Mesenchymal stem cell (in vitro differentiated cells and primary cell): ENCODE results near the gene SRP68.
"Not testable (repeated sequence)": the region's sequence is repeated elsewhere in the genome, so short reads cannot be mapped to it uniquely, and the experiment has no call there.

Source experiments
- DNase-seq: peaks from one replicate; pipeline ENCODE4 v3.0.0-alpha.2; 2013
- H2AFZ ChIP-seq: one replicate; pipeline ENCODE4 v1.6.1; 2013; ENCODE audit warnings: low read depth, mild to moderate bottlenecking, control low read depth, inconsistent platforms, low read length, moderate library complexity
- H2AK5ac ChIP-seq: 2 replicates; pipeline ENCODE4 v1.6.1; 2013; ENCODE audit warnings: low read length, moderate library complexity, mild to moderate bottlenecking, inconsistent platforms; ENCODE audit not compliant: severe bottlenecking
- H2BK120ac ChIP-seq: one replicate; pipeline ENCODE4 v1.6.1; 2013; ENCODE audit warnings: low read depth, mild to moderate bottlenecking, inconsistent platforms, low read length, moderate library complexity
- H2BK12ac ChIP-seq, 2 experiments: one replicate each; pipeline ENCODE4 v1.6.1; 2013; ENCODE audit warnings: inconsistent platforms in 2 of 2, low read length in 2 of 2, mild to moderate bottlenecking in 2 of 2, moderate library complexity in 2 of 2, control low read depth in 1 of 2
- H2BK15ac ChIP-seq: one replicate; pipeline ENCODE4 v1.6.1; 2013; ENCODE audit warnings: mild to moderate bottlenecking, low read depth, inconsistent platforms; ENCODE audit not compliant: poor library complexity, severe bottlenecking
- H2BK5ac ChIP-seq: 2 replicates; pipeline ENCODE4 v1.6.1; 2013; ENCODE audit warnings: low read depth, mild to moderate bottlenecking, low read length, control low read depth, inconsistent platforms; ENCODE audit not compliant: poor library complexity, severe bottlenecking
- H3K14ac ChIP-seq, 2 experiments: one replicate each; pipeline ENCODE4 v1.6.1; 2013; ENCODE audit warnings: inconsistent platforms in 2 of 2, low read length in 2 of 2, control low read depth in 1 of 2, mild to moderate bottlenecking in 1 of 2, moderate library complexity in 1 of 2
- H3K18ac ChIP-seq, 2 experiments: one replicate each; pipeline ENCODE4 v1.6.1; 2013; ENCODE audit warnings: inconsistent platforms in 2 of 2, low read length in 2 of 2, control low read depth in 1 of 2, low read depth in 1 of 2, mild to moderate bottlenecking in 1 of 2
- H3K23ac ChIP-seq, 2 experiments: one replicate each; pipeline ENCODE4 v1.6.1; 2013; ENCODE audit warnings: inconsistent platforms in 2 of 2, low read length in 2 of 2, mild to moderate bottlenecking in 2 of 2, moderate library complexity in 2 of 2, control low read depth in 1 of 2
- H3K27ac ChIP-seq: 2 replicates; pipeline ENCODE4 v1.5.1; 2013; ENCODE audit warnings: mild to moderate bottlenecking, moderate library complexity, low read length, control low read depth, inconsistent platforms; ENCODE audit not compliant: poor library complexity, severe bottlenecking
- H3K27me3 ChIP-seq, 2 experiments: 2 replicates each; pipeline versions ENCODE4 v1.6.1 to v1.7.0; 2013; ENCODE audit warnings: low read length in 2 of 2, mild to moderate bottlenecking in 2 of 2, moderate library complexity in 2 of 2, control low read depth in 1 of 2, inconsistent platforms in 1 of 2; ENCODE audit not compliant: control insufficient read depth in 1 of 2, insufficient read depth in 1 of 2
- H3K36me3 ChIP-seq, 2 experiments: 2 replicates each; pipeline versions ENCODE4 v1.6.1 to v1.7.0; 2013; ENCODE audit warnings: low read length in 2 of 2, control low read depth in 1 of 2, inconsistent platforms in 1 of 2, low read depth in 1 of 2, mild to moderate bottlenecking in 1 of 2; ENCODE audit not compliant: insufficient read depth in 2 of 2, control insufficient read depth in 1 of 2
- H3K4ac ChIP-seq, 2 experiments: one replicate each; pipeline ENCODE4 v1.6.1; 2013; ENCODE audit warnings: inconsistent platforms in 2 of 2, low read length in 2 of 2, mild to moderate bottlenecking in 2 of 2, moderate library complexity in 2 of 2, control low read depth in 1 of 2, low read depth in 1 of 2
- H3K4me1 ChIP-seq: 2 replicates; pipeline ENCODE4 v1.6.1; 2013; ENCODE audit warnings: low read depth, low read length, control low read depth; ENCODE audit not compliant: control insufficient read depth, insufficient read depth
- H3K4me2 ChIP-seq: 2 replicates; pipeline ENCODE4 v1.6.1; 2013; ENCODE audit warnings: low read length, mild to moderate bottlenecking, inconsistent platforms; ENCODE audit not compliant: poor library complexity, severe bottlenecking
- H3K4me3 ChIP-seq, 2 experiments: 2 replicates each; pipeline versions ENCODE4 v1.5.1 to v1.7.0; 2013; ENCODE audit warnings: low read length in 2 of 2, mild to moderate bottlenecking in 2 of 2, control low read depth in 1 of 2, low read depth in 1 of 2; ENCODE audit not compliant: insufficient read depth in 1 of 2
- H3K79me1 ChIP-seq: replicated peaks from 2 replicates; pipeline ENCODE4 v1.6.1; 2013; ENCODE audit warnings: mild to moderate bottlenecking, control low read depth, low read length, inconsistent platforms; ENCODE audit not compliant: poor library complexity, severe bottlenecking
- H3K9ac ChIP-seq: 2 replicates; pipeline ENCODE4 v1.7.0; 2013; ENCODE audit warnings: mild to moderate bottlenecking, low read length, moderate library complexity
- H3K9me3 ChIP-seq: 2 replicates; pipeline ENCODE4 v1.7.0; 2013; ENCODE audit warnings: mild to moderate bottlenecking, low read length; ENCODE audit not compliant: control insufficient read depth
- H4K8ac ChIP-seq: one replicate; pipeline ENCODE4 v1.6.1; 2013; ENCODE audit warnings: inconsistent platforms, mild to moderate bottlenecking, low read length, moderate library complexity
- H4K91ac ChIP-seq: one replicate; pipeline ENCODE4 v1.6.1; 2013; ENCODE audit warnings: mild to moderate bottlenecking, low read length, inconsistent platforms
- WGBS: methylation state at CpG from one replicate; pipeline ENCODE4 v1.1.7; 2013; ENCODE audit warnings: mixed read lengths; 5-methylcytosine and 5-hydroxymethylcytosine counted together

SRP68 gene

GRCh38 chr17:76065775-76066174 lies 6.5 kb downstream of the SRP68 start:
- Histone ChIP-seq H3K23ac (no peak overlapping the region), H3K9me3 (no peaks in the 10 kb centered on the region), H2BK12ac (no peak overlapping the region), H4K91ac (no peak overlapping the region), H3K4me1 (peaks cover 2% of the 10 kb centered on the region), H3K79me1 (peaks cover 29% of the 10 kb centered on the region), H2BK5ac (no peak overlapping the region), H3K4ac (no peak overlapping the region), H3K27ac (no peak overlapping the region), H3K4me2 (no peak overlapping the region), H4K8ac (no peak overlapping the region), H2AFZ (no peak overlapping the region), H2AK5ac (no peak overlapping the region), H2BK15ac (no peak overlapping the region), H3K27me3 (no peaks in the 10 kb centered on the region), H2BK120ac (no peak overlapping the region), H3K9ac (no peak overlapping the region), H3K18ac (no peak overlapping the region), H3K4me3 (no peak overlapping the region), H3K36me3 (peaks cover 58 to 73% of the 10 kb centered on the region in 2 experiments), H3K14ac (no peak overlapping the region)
- no peak for DNase-seq
- WGBS, result 95% methylated on average over 4 of the region's 4 CpGs

GRCh38 chr17:76063875-76064546 lies 8.3 kb downstream of the SRP68 start:
- H3K4me2 ChIP-seq, result no peak overlapping the region
- H2BK120ac ChIP-seq, result no peak overlapping the region
- H3K9me3 ChIP-seq, result no peaks in the 10 kb centered on the region
- no peak overlapping the region for H3K23ac ChIP-seq
- H4K91ac ChIP-seq, result no peak overlapping the region
- no peak overlapping the region for H3K4me3 ChIP-seq
- no peak overlapping the region for H2AFZ ChIP-seq
- H3K27me3 ChIP-seq, result no peaks in the 10 kb centered on the region
- H3K4ac ChIP-seq, result no peak overlapping the region
- no peak overlapping the region for H3K27ac ChIP-seq
- peaks cover 34% of the 10 kb centered on the region for H3K79me1 ChIP-seq
- H3K9ac ChIP-seq, result no peak overlapping the region
- no peak overlapping the region for H3K18ac ChIP-seq
- no peak overlapping the region for H2BK5ac ChIP-seq
- WGBS, result 98% methylated on average over 15 of the region's 15 CpGs
- H3K4me1 ChIP-seq, result no peaks in the 10 kb centered on the region
- H4K8ac ChIP-seq, result no peak overlapping the region
- peaks cover 65 to 87% of the 10 kb centered on the region in 2 experiments for H3K36me3 ChIP-seq
- no peak overlapping the region for H2BK12ac ChIP-seq
- no peak overlapping the region for H2BK15ac ChIP-seq
- H3K14ac ChIP-seq, result no peak overlapping the region
- DNase-seq, result no peak
- no peak overlapping the region for H2AK5ac ChIP-seq

- H3K9ac ChIP-seq, DNase-seq, H4K8ac ChIP-seq, H3K23ac ChIP-seq, H3K9me3 ChIP-seq, H2BK12ac ChIP-seq, H3K18ac ChIP-seq, H2BK5ac ChIP-seq, H3K27ac ChIP-seq, H3K14ac ChIP-seq, H3K27me3 ChIP-seq, H2AFZ ChIP-seq, H3K4ac ChIP-seq, H3K4me3 ChIP-seq, H2BK15ac ChIP-seq, H4K91ac ChIP-seq, H2BK120ac ChIP-seq, H3K4me2 ChIP-seq, H3K4me1 ChIP-seq, H2AK5ac ChIP-seq: not testable (repeated sequence)
- WGBS, result 97% methylated on average over 5 of the region's 6 CpGs
- H3K79me1 ChIP-seq, result peaks cover 20% of the 10 kb centered on the region
- peaks cover 63 to 88% of the 10 kb centered on the region in 2 experiments for H3K36me3 ChIP-seq
Observed at GRCh38 chr17:76058264-76058663, 14.1 kb downstream of the SRP68 start.

GRCh38 chr17:76056882-76057281 lies 15.4 kb downstream of the SRP68 start:
- Histone ChIP-seq H3K4ac (no peak overlapping the region), H3K27ac (no peak overlapping the region), H2AFZ (no peak overlapping the region), H3K4me1 (peaks cover 8% of the 10 kb centered on the region), H3K36me3 (peaks cover 62 to 88% of the 10 kb centered on the region in 2 experiments), H3K23ac (no peak overlapping the region), H3K4me3 (no peak overlapping the region), H3K18ac (no peak overlapping the region), H3K79me1 (peaks cover 19% of the 10 kb centered on the region), H2BK12ac (no peak overlapping the region), H4K91ac (no peak overlapping the region), H3K9me3 (peaks cover 3% of the 10 kb centered on the region), H2BK120ac (no peak overlapping the region), H3K14ac (no peak overlapping the region), H4K8ac (no peak overlapping the region), H2BK15ac (no peak overlapping the region), H3K4me2 (no peak overlapping the region), H2AK5ac (no peak overlapping the region), H2BK5ac (no peak overlapping the region), H3K27me3 (no peaks in the 10 kb centered on the region), H3K9ac (no peak overlapping the region)
- WGBS, result 99% methylated on average over 3 of the region's 3 CpGs
- DNase-seq, result no peak
